Measurements from ENCODE around the gene NEFH.
"Not testable (repeated sequence)": the region's sequence is repeated elsewhere in the genome, so short reads cannot be mapped to it uniquely, and the experiment has no call there.

Gene NEFH, protein sequence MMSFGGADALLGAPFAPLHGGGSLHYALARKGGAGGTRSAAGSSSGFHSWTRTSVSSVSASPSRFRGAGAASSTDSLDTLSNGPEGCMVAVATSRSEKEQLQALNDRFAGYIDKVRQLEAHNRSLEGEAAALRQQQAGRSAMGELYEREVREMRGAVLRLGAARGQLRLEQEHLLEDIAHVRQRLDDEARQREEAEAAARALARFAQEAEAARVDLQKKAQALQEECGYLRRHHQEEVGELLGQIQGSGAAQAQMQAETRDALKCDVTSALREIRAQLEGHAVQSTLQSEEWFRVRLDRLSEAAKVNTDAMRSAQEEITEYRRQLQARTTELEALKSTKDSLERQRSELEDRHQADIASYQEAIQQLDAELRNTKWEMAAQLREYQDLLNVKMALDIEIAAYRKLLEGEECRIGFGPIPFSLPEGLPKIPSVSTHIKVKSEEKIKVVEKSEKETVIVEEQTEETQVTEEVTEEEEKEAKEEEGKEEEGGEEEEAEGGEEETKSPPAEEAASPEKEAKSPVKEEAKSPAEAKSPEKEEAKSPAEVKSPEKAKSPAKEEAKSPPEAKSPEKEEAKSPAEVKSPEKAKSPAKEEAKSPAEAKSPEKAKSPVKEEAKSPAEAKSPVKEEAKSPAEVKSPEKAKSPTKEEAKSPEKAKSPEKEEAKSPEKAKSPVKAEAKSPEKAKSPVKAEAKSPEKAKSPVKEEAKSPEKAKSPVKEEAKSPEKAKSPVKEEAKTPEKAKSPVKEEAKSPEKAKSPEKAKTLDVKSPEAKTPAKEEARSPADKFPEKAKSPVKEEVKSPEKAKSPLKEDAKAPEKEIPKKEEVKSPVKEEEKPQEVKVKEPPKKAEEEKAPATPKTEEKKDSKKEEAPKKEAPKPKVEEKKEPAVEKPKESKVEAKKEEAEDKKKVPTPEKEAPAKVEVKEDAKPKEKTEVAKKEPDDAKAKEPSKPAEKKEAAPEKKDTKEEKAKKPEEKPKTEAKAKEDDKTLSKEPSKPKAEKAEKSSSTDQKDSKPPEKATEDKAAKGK

GRCh38 chr22:29479417-29480261 is at the start of gene NEFH:
TSS of gene NEFH (plus strand) at chr22:29480218. CDS start at chr22:29480263, 45 bp downstream.
- DNase-seq (ENCODE audit: low spot score), result peak; percentile 68

GRCh38 chr22:29431986-29432385 is 48.0 kb upstream of the NEFH start:
- DNase-seq (ENCODE audit: low spot score), result no peak

DNA sequence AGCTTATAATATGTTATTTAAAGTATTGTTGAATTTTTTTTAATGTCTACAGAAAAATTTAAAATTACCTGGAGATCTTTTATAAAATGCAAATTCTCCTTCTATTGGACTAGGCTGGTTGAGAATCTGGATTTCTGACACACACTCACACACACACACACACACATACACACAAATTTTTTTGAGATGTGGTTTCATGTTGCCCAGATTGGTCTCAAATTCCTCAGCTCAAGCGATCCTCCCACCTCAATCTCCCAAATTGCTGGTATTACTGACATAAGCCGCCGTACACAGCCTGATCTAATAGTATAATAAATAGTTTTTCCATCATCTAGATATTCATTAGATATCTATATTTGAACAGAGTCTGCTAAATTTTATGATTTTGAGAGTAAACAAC is 46.2 kb upstream of the NEFH start:
- DNase-seq (ENCODE audit: low spot score), result no peak

- no peak for DNase-seq (ENCODE audit: low spot score)
Observed at GRCh38 chr22:29434288-29434687, 45.7 kb upstream of the NEFH start.

- no peak for DNase-seq (ENCODE audit: low spot score)
Observed at GRCh38 chr22:29435236-29436136, 44.5 kb upstream of the NEFH start.

GRCh38 chr22:29438283-29438682 is 41.7 kb upstream of the NEFH start, which contains the start of gene RFPL1:
TSS of gene RFPL1 (plus strand) at chr22:29438583.
- DNase-seq (ENCODE audit: low spot score), result not testable (repeated sequence)

DNA sequence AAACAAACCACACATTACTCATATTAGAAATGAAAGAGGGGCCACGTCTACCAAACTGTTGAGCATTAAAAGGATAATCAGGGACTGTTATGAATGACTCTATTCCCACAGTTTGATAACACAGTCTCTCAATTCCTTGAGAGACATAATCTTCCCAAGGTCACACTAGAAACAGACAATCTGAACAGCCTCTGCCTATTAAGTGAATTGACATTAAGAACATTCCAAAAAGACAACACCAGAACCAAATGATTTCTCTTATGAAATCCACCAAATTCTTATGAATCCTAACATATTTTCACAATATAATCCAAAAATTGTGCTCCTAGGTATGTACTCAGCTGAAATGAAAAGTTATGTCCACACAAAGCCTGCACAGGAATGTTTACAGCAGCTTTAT is 37.0 kb upstream of the NEFH start:
- DNase-seq (ENCODE audit: low spot score), result no peak

- no peak for DNase-seq (ENCODE audit: low spot score)
Observed at GRCh38 chr22:29443452-29443851, 36.6 kb upstream of the NEFH start.

DNA sequence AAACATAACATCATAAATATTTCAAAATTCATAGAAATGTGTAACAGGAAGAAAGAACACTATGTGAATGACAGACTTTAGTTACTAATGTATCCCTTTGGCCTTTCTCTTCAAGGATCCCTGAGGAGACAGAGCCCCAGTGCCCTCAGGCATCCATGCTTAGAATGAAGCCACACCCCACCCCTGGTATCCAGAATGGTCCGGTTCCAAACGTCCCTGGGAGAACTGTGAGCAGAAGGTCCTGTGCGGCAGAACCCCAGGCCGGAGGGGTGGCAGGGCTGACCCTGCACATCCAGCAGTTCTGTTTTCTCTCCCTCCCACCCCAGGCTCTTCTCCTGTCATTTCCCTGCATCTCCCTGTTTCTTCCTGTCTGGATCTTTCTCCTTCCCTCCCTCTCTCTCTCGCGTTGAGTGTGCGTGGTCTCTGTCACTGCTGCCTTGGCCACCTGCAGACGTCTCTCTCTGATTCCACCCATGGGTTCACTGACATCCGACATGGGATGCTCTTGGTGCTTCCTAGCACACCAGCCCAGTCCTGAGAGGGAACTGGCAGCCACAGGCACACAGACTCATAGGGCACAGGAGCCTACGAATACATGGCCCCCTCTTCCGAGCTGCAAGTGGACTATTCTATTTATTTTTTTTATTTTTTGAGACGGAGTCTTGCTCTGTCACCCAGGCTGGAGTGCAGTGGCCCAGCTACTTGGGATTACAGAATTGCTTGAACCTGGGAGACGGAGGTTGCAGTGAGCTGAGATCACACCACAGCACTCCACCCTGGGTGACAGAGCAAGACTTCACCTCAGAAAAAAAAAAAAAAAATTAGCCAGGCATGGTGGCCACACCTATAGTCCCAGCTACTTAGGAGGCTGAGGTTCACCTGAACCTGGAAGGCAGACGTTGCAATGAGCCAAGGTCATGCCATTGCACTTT is 35.9 kb upstream of the NEFH start:
- DNase-seq (ENCODE audit: low spot score), result no peak

DNA sequence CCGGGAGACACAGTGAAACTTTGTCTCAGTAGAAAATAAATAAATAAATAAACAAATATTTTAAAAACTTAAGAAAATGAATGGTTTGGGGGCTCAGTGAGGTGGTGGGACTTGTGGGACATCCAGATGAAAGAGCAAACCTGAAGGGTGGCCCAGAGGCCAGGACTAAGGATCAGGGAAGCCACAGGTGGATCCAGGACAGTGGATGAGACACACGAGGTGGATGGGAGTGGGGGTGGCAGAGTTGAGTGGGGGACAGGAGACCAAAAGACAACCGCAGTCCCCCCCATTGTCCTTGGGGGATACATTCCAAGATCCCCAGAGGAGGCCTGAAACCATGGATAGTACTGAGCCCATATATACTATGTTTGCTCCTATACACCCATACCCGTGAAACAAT is 34.5 kb upstream of the NEFH start:
- no peak for DNase-seq (ENCODE audit: low spot score)

DNA sequence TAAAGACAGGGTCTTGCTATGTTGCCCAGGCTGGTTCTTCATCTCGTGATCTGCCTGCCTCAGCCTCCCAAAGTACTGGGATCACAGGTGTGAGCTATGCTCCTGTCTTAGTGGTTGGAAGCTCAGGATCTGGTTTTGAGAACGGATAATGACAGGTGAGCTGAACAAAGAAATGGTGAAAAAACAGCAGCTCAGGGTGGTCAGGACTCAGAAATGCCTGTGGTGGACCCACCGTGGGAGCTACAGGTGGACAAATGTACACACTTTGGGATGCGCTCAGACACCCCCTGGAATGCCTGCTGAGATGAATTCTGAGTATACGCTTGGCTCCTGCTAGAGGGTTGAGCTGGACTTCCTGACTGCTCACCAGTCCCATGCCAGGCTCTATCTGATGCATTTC is 32.1 kb upstream of the NEFH start:
- no peak for DNase-seq (ENCODE audit: low spot score)

GRCh38 chr22:29449296-29449875 is 30.6 kb upstream of the NEFH start:
- DNase-seq (ENCODE audit: low spot score), result no peak

- DNase-seq (ENCODE audit: low spot score), result no peak
Observed at GRCh38 chr22:29450222-29450621, 29.8 kb upstream of the NEFH start.

- no peak for DNase-seq (ENCODE audit: low spot score)
Observed at GRCh38 chr22:29451863-29452262, 28.2 kb upstream of the NEFH start.

- DNase-seq (ENCODE audit: low spot score), result no peak
Observed at GRCh38 chr22:29454276-29454675, 25.7 kb upstream of the NEFH start.

- DNase-seq (ENCODE audit: low spot score), result peak; percentile 35
Observed at GRCh38 chr22:29456211-29456671, 23.8 kb upstream of the NEFH start.

GRCh38 chr22:29457730-29458129 is 22.3 kb upstream of the NEFH start:
- peak; percentile 89 for DNase-seq (ENCODE audit: low spot score)

GRCh38 chr22:29458551-29458950 is 21.5 kb upstream of the NEFH start:
- DNase-seq (ENCODE audit: low spot score), result no peak

DNA sequence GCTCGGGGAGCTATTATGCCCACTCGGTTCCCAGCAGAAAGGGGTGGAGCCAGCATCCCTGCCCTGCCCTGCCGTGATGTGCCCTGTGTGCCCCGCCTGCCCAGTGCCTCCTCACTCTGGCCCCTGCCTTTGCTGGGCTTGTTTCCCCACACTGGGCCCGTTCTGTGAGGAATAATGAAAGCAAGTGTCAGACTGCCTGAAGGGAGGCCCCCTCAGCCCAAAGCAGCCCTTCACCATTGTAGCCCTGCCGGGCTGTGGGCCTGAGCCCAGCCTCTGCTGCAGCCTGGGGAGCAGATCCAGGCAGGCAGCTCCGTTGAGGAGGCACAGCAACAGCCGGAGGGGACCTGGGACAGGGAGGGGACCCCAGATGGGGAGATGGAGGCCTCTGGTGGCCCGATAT is 20.2 kb upstream of the NEFH start:
- DNase-seq (ENCODE audit: low spot score), result no peak

Data from iPS-NIHi11 (cell line).